GM19372 (cell line): ENCODE results near the gene ARFGAP3.

Source experiments
- ATAC-seq: cut with Tn5 transposase; IDR thresholded peaks from one replicate; pipeline ENCODE4 v1.9.1; 2021; ENCODE audit warnings: mild to moderate bottlenecking, low read depth, moderate library complexity; ENCODE audit not compliant: unreplicated experiment

Gene ARFGAP3

GRCh38 chr22:42884616-42885375 lies 27.7 kb upstream of the ARFGAP3 start:
- ATAC-seq: no peak

DNA sequence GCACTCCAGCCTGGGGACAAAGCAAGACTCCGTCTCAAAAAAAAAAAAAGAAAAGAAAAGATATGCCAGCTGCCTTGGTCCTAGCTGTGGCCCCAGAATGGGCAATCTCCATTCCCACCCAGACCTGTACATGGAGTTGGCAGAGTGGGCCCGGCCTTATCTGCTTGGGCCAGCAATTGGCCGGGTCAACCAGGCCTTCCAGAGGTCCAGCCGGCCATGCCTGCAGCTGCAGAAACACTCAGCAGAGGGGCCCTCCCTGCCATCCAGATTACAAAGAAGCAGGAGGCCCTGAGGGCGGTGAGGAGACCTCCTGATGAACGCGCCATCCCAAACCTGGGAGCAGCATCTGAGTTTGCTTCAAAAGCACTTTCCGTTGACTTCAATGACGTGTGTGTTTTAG lies 26.9 kb upstream of the ARFGAP3 start:
- ATAC-seq: no peak

DNA sequence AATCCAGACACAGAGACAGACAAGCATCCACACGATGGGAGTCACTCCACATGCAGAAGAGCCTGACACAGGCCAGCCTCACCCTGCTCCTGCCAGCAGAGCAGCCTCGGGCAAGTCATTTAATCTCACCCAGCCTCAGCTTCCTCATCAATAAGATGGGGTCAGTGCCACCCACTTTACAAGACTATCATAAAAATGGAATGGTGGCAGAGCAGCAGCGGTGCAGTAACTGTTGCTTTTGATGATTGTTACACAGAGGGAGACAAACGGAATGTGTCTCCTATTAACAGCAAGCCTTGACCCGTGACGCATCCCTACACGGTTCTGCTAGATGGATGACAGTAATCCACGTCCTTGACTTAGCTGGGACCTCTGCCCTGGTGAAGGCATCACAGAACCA lies 26.0 kb upstream of the ARFGAP3 start:
- no peak for ATAC-seq

DNA sequence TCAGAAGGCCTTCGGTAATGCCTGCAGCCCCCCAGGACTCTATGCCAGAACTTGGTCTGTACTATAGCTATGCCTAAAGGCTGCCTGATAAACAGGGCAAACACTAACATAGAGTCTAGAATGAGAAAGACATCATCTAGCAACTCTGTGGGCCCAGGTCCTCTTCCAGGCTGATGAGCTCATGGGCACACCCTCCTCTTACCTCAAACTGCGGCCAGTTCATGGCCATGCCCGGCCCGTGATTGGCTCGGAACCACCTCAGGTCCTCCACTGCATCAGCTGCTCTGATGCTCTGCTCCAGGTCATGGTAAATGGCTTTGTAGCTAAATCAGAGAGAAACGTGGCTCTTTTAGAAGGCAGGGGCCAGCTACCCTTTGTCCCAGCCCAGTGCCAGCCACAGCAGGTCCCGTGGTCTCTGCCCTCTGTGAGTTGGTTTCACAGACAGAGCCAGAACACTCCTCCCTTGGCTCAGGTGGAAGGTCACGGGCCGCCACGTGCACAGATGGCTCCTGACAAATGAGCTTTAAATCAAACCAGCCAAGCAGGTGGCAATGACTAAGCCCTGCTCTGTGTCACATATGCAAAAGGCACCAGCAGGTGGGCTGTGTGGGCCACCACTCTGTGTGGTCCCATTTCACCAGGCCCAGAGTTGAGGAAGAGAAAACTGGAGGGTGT lies 25.0 kb upstream of the ARFGAP3 start:
- ATAC-seq: no peak

- no peak for ATAC-seq
These were observed 24.2 kb upstream of the ARFGAP3 start for GRCh38 chr22:42881298-42881697.

DNA sequence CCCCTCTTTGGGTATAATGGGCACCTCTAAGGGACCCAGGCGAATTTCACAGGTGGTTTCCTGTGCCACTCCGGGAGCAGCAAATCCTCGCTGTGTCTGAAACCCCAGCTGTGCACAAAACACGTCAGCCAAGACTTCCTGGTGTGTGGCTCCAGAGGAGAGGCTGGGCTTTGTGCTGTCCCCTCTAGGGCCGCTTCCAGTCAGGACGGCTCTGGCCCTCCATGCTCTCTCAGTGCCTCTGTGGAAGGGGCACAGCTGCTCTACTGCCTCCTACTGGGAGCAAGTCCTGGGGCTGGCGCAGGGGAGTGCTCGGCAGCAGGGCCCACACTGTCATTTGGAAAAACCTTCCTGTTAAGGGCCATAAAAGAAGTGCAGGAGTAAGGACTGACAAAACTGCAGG lies 23.7 kb upstream of the ARFGAP3 start:
- no peak for ATAC-seq

GRCh38 chr22:42879371-42880021 lies 22.4 kb upstream of the ARFGAP3 start:
- ATAC-seq: no peak

DNA sequence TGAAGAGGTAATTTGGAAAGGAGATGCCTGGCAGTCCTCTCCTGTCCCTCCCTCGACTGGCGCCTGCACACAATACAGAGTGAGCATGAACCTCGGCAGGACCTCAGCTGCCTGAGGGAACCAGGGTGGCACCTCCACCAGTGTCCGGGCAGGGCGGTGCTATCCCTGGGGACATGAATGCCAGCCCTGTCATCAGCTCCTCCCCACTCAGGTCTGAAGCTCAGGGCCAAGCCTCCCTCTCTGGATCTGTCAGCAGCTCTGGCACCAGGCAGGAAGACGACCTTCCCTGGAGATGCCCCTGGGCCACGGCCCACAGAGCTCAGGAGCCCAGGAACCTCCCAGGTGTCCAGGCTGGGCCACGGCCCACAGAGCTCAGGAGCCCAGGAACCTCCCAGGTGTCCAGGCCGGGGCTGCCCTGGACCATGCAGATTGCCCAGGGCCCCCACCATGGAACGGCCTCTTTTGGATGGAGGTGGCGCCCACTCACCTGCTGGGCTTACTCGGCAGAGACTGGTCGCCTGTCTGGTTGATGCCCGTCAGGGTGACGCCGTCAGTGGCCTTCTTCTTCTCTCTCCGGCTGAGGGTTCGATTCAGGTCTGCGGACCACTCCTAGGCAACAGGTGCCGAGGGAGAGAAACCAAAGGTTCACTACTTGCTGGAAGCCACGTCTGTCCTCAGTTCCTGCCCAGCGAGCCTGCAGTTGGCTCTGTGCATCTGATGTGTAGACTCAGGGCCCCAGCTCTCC lies 21.7 kb upstream of the ARFGAP3 start:
- ATAC-seq: no peak

GRCh38 chr22:42877597-42878340 lies 20.7 kb upstream of the ARFGAP3 start:
- ATAC-seq: no peak

DNA sequence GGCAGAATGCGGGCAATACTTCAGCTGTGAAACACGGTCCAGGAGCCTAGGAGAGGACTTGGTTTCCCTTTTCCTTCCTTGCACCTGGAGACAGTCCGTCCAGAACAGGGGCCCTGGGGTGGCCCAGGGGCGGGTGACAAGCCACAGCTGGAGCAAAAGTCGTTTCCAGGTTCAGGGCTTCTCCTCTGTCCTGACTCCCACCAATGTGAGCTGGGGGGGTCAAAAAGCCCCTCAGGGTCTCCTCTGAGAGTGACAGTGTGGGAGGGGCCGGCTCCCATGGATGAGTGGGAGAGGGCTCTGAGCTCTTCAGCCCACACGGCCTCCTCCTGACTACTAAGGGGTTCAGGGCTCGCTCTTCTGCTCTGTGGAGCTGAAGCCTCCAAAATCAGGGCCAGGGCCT lies 20.1 kb upstream of the ARFGAP3 start:
- ATAC-seq: no peak

GRCh38 chr22:42876041-42876440 lies 19.0 kb upstream of the ARFGAP3 start:
- ATAC-seq: no peak

DNA sequence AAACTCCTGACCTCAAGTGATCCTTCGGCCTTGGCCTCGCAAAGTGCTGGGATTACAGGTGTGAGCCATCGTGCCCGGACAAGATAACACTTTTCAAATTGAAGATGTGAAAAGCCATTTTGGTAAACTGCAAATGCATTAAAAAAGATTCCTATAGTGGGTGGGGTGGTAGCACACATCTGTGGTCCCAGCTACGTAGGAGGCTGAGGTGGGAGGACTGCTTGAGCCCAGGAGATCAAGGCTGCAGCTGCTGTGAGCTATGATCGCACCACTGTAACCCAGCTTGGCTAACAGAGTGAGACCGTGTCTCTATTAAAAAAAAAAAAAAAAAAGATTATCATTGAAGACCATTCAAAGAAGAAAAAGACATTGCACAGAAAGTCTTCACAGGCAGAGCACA lies 16.9 kb upstream of the ARFGAP3 start:
- no peak for ATAC-seq

- ATAC-seq: no peak
These were observed 16.3 kb upstream of the ARFGAP3 start for GRCh38 chr22:42873356-42873755.

- no peak for ATAC-seq
These were observed 15.7 kb upstream of the ARFGAP3 start for GRCh38 chr22:42872821-42873220.

GRCh38 chr22:42871146-42872050 lies 14.3 kb upstream of the ARFGAP3 start:
- ATAC-seq: no peak

DNA sequence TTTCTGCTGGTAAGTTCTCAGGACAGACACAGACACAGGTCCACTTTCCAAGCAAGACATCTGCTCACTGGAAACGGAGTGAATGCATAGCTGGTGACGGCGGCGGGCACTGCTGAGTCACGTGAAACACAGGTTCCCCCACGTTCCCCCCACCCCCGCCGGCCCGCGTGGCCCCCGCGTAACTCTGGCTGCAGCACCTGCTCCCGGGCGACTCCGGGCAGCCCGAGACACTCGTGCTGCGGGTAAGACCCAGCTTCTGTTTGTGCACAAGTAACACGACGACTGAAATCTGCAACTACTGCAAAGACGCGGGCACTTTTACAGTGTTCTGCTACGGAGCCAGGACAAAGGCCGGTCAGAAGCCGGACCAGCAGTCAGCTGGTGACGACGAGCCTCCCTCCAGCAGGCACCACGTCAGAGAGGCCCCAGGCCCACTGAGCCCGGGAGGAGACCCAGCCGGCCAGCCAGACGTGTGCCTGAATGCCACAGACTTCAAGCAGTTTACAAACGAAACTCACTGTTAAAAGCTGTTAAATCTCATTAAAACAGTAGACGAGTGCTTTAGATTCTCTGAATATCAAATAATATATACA lies 12.9 kb upstream of the ARFGAP3 start:
- ATAC-seq: no peak

DNA sequence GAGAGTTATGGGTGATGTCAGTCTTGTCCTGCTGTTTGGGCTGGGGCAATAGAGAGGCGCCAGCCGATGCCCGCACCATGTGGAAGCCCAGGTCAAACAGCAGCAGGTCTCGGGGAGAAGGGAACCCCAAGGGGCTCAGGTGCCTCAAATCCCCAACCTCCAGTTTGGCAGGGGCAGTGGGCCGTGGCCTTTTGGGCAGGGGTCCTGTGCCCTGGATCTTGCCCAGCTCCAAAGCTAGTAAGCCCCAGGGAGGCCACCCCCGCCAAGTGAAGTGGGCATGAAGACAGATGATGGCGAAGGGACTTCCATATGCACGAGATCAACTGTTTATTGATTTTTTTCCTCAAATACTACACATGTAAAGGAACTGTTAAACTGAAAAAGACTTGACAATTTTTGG lies 12.4 kb upstream of the ARFGAP3 start:
- ATAC-seq: no peak

DNA sequence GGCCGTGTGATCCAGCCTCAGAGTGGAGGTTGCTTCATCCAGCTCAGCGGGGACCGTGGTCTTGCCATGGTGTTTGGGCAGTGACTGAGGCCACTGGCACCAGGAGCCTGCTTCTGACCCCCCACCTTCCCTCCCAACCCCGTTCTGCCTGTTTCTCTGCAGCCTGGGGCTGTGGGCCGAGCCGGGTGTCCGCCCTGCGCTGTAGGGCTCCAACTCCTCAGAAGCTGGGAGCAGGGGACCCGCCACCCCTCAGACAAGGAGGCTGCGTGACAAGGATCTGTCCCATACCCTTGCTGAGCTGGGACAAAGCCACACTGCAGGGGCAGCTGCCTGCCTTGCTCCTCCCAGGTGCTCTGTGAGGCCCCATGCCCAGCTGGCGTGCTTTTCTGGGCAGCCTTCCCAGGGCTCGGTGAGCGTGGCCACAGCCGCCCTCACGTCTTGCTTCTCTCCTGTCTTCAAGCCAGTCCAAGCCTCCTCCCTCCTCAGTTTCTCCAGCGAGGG lies 11.7 kb upstream of the ARFGAP3 start:
- ATAC-seq: no peak

DNA sequence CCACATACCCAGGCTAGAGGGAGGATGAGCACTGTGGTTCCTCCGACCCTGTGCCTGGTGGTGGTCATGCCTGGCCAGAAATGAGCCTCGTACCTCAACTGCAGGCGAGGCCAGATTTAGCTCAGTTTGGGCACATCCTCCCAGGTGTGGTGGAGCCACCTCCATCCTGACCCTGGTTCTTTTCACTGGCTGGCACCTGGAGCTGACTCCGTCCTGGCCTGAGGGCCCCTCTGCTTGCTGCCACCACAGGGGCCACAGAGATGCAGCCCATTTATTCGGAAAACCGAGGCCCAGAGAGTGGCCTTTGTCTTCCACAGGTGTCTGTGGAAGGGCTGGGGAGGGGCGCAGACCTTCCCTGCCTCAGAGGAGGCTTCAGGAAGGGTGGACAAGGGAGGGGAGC lies 9.0 kb upstream of the ARFGAP3 start:
- ATAC-seq: no peak
